IMR-90 (cell line): ENCODE measurements around the gene ADAMTSL4. TPM values are rescaled to one million over a fixed set of nuclear protein-coding genes. Genes with fewer than 3 reads are reported as not detected.
"Not testable (repeated sequence)": the region's sequence is repeated elsewhere in the genome, so short reads cannot be mapped to it uniquely, and the experiment has no call there.

Experiments
- ATAC-seq: fragments of 200-7000 bp; cut with Tn5 transposase; 2 replicates; pipeline ENCODE4 v1.9.1; 2020; ENCODE audit warnings: low read depth, mild to moderate bottlenecking, moderate library complexity
- BruUV-seq: library from RNA; stranded (reverse); fragments of 400-500 nt; replicated peaks from 2 replicates; lab custom pipeline; 2021; lab: Mats Ljungman, UMichigan
- CTCF ChIA-PET: fragments of 300-600 bp; formaldehyde crosslinking; extraction: SDS; loops from one replicate; lab custom pipeline; 2021; ENCODE audit warnings: antibody characterized with exemption; lab: Yijun Ruan, JAX
- POLR2A ChIA-PET: fragments of 300-600 bp; sonication (Branson Sonifier 250); formaldehyde crosslinking; loops from one replicate; lab custom pipeline; 2022; ENCODE audit warnings: antibody characterized with exemption; ENCODE audit not compliant: unreplicated experiment; lab: Charles Lee
- DNase-seq: peaks from one replicate; pipeline ENCODE4 v3.0.0; 2013
- H2AFZ ChIP-seq: replicated peaks from 2 replicates; pipeline ENCODE3; 2013; ENCODE audit warnings: low read length, mild to moderate bottlenecking; ENCODE audit not compliant: poor library complexity
- H2AK5ac ChIP-seq: 2 replicates; pipeline ENCODE4 v1.6.1; 2013; ENCODE audit warnings: low read depth, low read length, inconsistent platforms
- H2AK9ac ChIP-seq: replicated peaks from 2 replicates; pipeline ENCODE3; 2013; ENCODE audit warnings: mild to moderate bottlenecking, low read depth, low read length, moderate library complexity; ENCODE audit not compliant: poor library complexity
- H2BK120ac ChIP-seq: 2 replicates; pipeline ENCODE4 v1.6.1; 2013; ENCODE audit warnings: low read depth, low read length, inconsistent platforms
- H2BK15ac ChIP-seq: 3 replicates; pipeline ENCODE4 v1.6.1; 2013; ENCODE audit warnings: low read depth, low read length, inconsistent platforms
- H2BK20ac ChIP-seq: 2 replicates; pipeline ENCODE4 v1.6.1; 2013; ENCODE audit warnings: low read depth, mild to moderate bottlenecking, inconsistent platforms, low read length, moderate library complexity
- H2BK5ac ChIP-seq: 2 replicates; pipeline ENCODE4 v1.6.1; 2013; ENCODE audit warnings: mild to moderate bottlenecking, low read depth, low read length, inconsistent platforms; ENCODE audit not compliant: poor library complexity, severe bottlenecking
- H3K14ac ChIP-seq: replicated peaks from 2 replicates; pipeline ENCODE4 v1.6.1; 2013; ENCODE audit warnings: low read depth, low read length, inconsistent platforms
- H3K18ac ChIP-seq: 2 replicates; pipeline ENCODE4 v1.6.1; 2013; ENCODE audit warnings: low read depth, low read length, control low read depth
- H3K23ac ChIP-seq: 2 replicates; pipeline ENCODE4 v1.6.1; 2013; ENCODE audit warnings: low read depth, low read length, inconsistent platforms
- H3K27ac ChIP-seq: 2 replicates; pipeline ENCODE4 v1.5.1; 2013; ENCODE audit warnings: mild to moderate bottlenecking, control low read depth, low read length; ENCODE audit not compliant: insufficient read depth
- H3K27me3 ChIP-seq: 2 replicates; pipeline ENCODE4 v1.6.1; 2013; ENCODE audit warnings: low read length; ENCODE audit not compliant: control insufficient read depth, insufficient read depth
- H3K36me3 ChIP-seq: 2 replicates; pipeline ENCODE4 v1.6.1; 2013; ENCODE audit warnings: low read length, mixed read lengths; ENCODE audit not compliant: control insufficient read depth, insufficient read depth
- H3K4ac ChIP-seq: 2 replicates; pipeline ENCODE4 v1.6.1; 2013; ENCODE audit warnings: low read depth, low read length, inconsistent platforms
- H3K4me1 ChIP-seq: 2 replicates; pipeline ENCODE4 v1.6.1; 2013; ENCODE audit warnings: low read length, mixed read lengths; ENCODE audit not compliant: control insufficient read depth, insufficient read depth
- H3K4me2 ChIP-seq: 2 replicates; pipeline ENCODE4 v1.6.1; 2013; ENCODE audit warnings: low read depth, mild to moderate bottlenecking, control low read depth, low read length, moderate library complexity
- H3K4me3 ChIP-seq: 2 replicates; pipeline ENCODE4 v1.5.1; 2013; ENCODE audit warnings: low read depth, mild to moderate bottlenecking, control low read depth, low read length, moderate library complexity; ENCODE audit not compliant: insufficient read depth
- H3K56ac ChIP-seq: 2 replicates; pipeline ENCODE4 v1.6.1; 2013; ENCODE audit warnings: low read length, inconsistent platforms; ENCODE audit not compliant: insufficient read depth; ENCODE audit errors: extremely low read depth
- H3K79me1 ChIP-seq, 2 experiments: 2 replicates each; pipeline ENCODE4 v1.6.1; 2013; ENCODE audit warnings: low read length in 2 of 2, inconsistent platforms in 1 of 2, low read depth in 1 of 2
- H3K9ac ChIP-seq: 2 replicates; pipeline ENCODE4 v1.6.1; 2013; ENCODE audit warnings: low read depth, low read length, control low read depth
- H3K9me1 ChIP-seq: 2 replicates; pipeline ENCODE4 v1.6.1; 2013; ENCODE audit warnings: low read length, inconsistent platforms; ENCODE audit not compliant: insufficient read depth
- H3K9me3 ChIP-seq: 2 replicates; pipeline ENCODE4 v1.6.1; 2013; ENCODE audit warnings: low read length; ENCODE audit not compliant: control insufficient read depth, insufficient read depth
- H4K20me1 ChIP-seq: 2 replicates; pipeline ENCODE4 v1.6.1; 2013; ENCODE audit warnings: low read length, inconsistent platforms; ENCODE audit not compliant: insufficient read depth
- H4K5ac ChIP-seq: 2 replicates; pipeline ENCODE4 v1.6.1; 2013; ENCODE audit warnings: mild to moderate bottlenecking, low read depth, low read length, control low read depth
- H4K8ac ChIP-seq, 2 experiments: 2 replicates each; pipeline ENCODE4 v1.6.1; 2013; ENCODE audit warnings: low read depth in 2 of 2, low read length in 2 of 2, control low read depth in 1 of 2, inconsistent platforms in 1 of 2
- H4K91ac ChIP-seq: 2 replicates; pipeline ENCODE4 v1.6.1; 2013; ENCODE audit warnings: low read depth, low read length, inconsistent platforms; ENCODE audit not compliant: insufficient read depth
- BHLHE40 ChIP-seq: fragments of 150-350 bp; IDR thresholded peaks from 2 replicates; pipeline ENCODE4 v1.6.1; 2016; ENCODE audit warnings: mild to moderate bottlenecking, low read depth, low read length
- CEBPB ChIP-seq: IDR thresholded peaks from 2 replicates; pipeline ENCODE4 v1.6.1; 2012; ENCODE audit warnings: low read depth, low read length, improper control_type of control experiment
- CHD1 ChIP-seq: IDR thresholded peaks from 2 replicates; pipeline ENCODE4 v1.6.1; 2012; ENCODE audit warnings: low read depth, low read length, improper control_type of control experiment
- MXI1 ChIP-seq: IDR thresholded peaks from 2 replicates; pipeline ENCODE4 v1.6.1; 2012; ENCODE audit warnings: low read depth, mild to moderate bottlenecking, low read length, moderate library complexity, borderline replicate concordance
- POLR2A ChIP-seq: IDR thresholded peaks from 2 replicates; pipeline ENCODE4 v1.6.1; 2012; ENCODE audit warnings: mild to moderate bottlenecking, low read depth, low read length
- WGBS, 2 experiments: methylation state at CpG; one replicate each; pipeline versions ENCODE4 v1.1.5 to v1.1.7; 2013; ENCODE audit warnings: missing lambda C conversion rate in 2 of 2; ENCODE audit not compliant: insufficient read length in 1 of 2; ENCODE audit errors: extremely low coverage in 2 of 2; 5-methylcytosine and 5-hydroxymethylcytosine counted together
- dilution Hi-C: fragments of 300-500 bp; cut with HindIII; formaldehyde crosslinking; loops from one replicate; pipeline ENCODE4 v1.14.3; 2018; ENCODE audit warnings: low sequenced_read_pairs; ENCODE audit not compliant: unreplicated experiment
- in situ Hi-C: fragments of 300-500 bp; cut with MboI; formaldehyde crosslinking; loops from 3 replicates; pipeline ENCODE4 v1.14.3; 2019; ENCODE audit warnings: low sequenced_read_pairs, inconsistent platforms, mixed read lengths
- intact Hi-C: fragments of 100-400 bp; cut with micrococcal nuclease; formaldehyde crosslinking; loops from 2 replicates; pipeline ENCODE4 v1.10.0; 2022
- polyA plus RNA-seq, 3 experiments: library from polyadenylated mRNA; depleted of rRNA; stranded (reverse); fragments of >200 nt; gene quantifications; 2 replicates each; pipeline ENCODE4 v1.2.3, GENCODE V29; 2012; ENCODE audit warnings: low replicate concordance in 1 of 3
- total RNA-seq: library from RNA; depleted of rRNA; stranded (reverse); fragments of >200 nt; gene quantifications from 2 replicates; pipeline ENCODE4 v1.2.3, GENCODE V29; 2012

The ADAMTSL4 gene
- total and polyA plus RNA-seq, 2 of the 4 experiments (the other 2 are of a cell fraction), result 0.54 to 12.2 TPM

DNA sequence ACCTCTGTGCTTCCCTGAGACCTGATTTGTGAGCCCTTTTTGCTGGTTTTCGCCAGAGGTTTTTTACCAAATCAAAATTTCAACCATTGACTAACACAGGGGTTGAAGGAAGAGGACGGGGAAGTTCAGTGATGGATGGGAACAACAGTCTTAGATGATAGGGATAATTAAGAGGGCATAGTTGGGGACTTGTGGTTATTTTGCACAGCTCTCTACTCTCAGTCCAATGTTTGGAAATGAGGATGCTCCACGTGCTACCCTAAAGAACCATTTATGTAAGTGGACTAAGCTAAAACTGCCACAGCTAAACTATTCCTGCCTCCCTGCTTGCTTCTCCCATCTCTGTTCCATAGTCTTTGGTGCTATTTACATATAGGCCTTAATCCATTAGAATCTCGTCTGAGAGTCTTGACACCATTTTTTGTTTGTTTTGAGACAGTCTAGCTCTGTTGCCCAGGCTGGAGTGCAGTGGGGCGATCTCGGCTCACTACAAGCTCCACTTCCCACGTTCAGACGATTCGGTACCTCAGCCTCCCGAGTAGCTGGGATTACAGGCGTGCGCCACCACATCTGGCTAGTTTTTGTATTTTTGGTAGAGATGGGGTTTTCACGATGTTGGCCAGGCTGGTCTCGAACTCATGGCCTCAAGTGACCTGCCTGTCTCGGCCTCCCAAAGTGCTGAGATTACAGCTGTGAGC lies 30.9 kb downstream of the ADAMTSL4 start:
- peak overlapping the region; percentile 97 for H3K14ac ChIP-seq
- no peak for DNase-seq
- peak overlapping the region; percentile 56 for H3K4me3 ChIP-seq
- peak overlapping the region; percentile 95 for H3K27ac ChIP-seq
- H2BK120ac ChIP-seq, result peak overlapping the region; percentile 88
- BruUV-seq, result TSS peak; percentile 90
- peaks cover 3% of the 10 kb centered on the region; the same call in 1 of the 2 replicates for H3K9me1 ChIP-seq
- in situ Hi-C loops (loop anchor here (5.0 kb wide), 1 partner anchor 32 kb away; no protein-coding TSS in a partner anchor), intact Hi-C loops (loop anchor here (2.0 kb wide), 2 partner anchors 31 to 233 kb away; no protein-coding TSS in a partner anchor), dilution Hi-C loops (no loop called here)
- H4K8ac ChIP-seq, result peak overlapping the region; percentile 72 to 99
- peak overlapping the region; percentile 61 for H2BK15ac ChIP-seq
- no peaks in the 10 kb centered on the region for H3K27me3 ChIP-seq
- H2BK20ac ChIP-seq, result peak overlapping the region; percentile 47; the same call in 1 of the 2 replicates
- peak overlapping the region; percentile 93 for H3K9ac ChIP-seq
- H4K91ac ChIP-seq, result peak overlapping the region; percentile 95
- peaks cover 5% of the 10 kb centered on the region for H3K4me1 ChIP-seq
- no peak; the same call in 1 of the 2 replicates for ATAC-seq
- H3K4me2 ChIP-seq, result peak overlapping the region; percentile 94
- peaks cover 43% of the 10 kb centered on the region for H4K20me1 ChIP-seq
- peak overlapping the region; percentile 94 for H3K4ac ChIP-seq
- peak overlapping the region; percentile 92 for H4K5ac ChIP-seq
- CTCF ChIA-PET, result interaction anchor here (1.0 to 3.4 kb wide), 5 partner anchors 16 to 40 kb away, joined by 3 to 8 read pairs (median 5); no protein-coding TSS in a partner anchor
- 90% methylated on average over 11 of the region's 15 CpGs; no CpG with 5 or more reads in 1 of the 2 experiments for WGBS, 2 experiments
- peak overlapping the region; percentile 90 for H3K23ac ChIP-seq
- peak overlapping the region; percentile 93 for H3K18ac ChIP-seq
- H2AFZ ChIP-seq, result peak overlapping the region; percentile 89
- peak overlapping the region; percentile 93 for H2BK5ac ChIP-seq
- peak overlapping the region; percentile 45 for H2AK5ac ChIP-seq
- peak overlapping the region; percentile 1 for H2AK9ac ChIP-seq
- POLR2A ChIA-PET, result interaction anchor here (0.6 to 1.6 kb wide), 12 partner anchors 9 to 328 kb away, joined by 3 to 24 read pairs (median 4); partner anchors contain the start of gene ENSA
- TF ChIP-seq CEBPB (no peak), CHD1 (no peak), BHLHE40 (no peak), POLR2A (no peak), MXI1 (no peak)
- no peaks in the 10 kb centered on the region for H3K9me3 ChIP-seq
- peaks cover 28% of the 10 kb centered on the region for H3K36me3 ChIP-seq
- H3K79me1 ChIP-seq, result peaks cover 11 to 16% of the 10 kb centered on the region in 2 experiments; a peak in 3 of 4 replicates
- H3K56ac ChIP-seq, result peak overlapping the region; percentile 99

- DNase-seq, H2BK120ac ChIP-seq, intact Hi-C loops, H3K27ac ChIP-seq, H3K56ac ChIP-seq, H3K9me1 ChIP-seq, H2BK20ac ChIP-seq, H3K4me2 ChIP-seq, H4K5ac ChIP-seq, H2AFZ ChIP-seq, H3K18ac ChIP-seq, H4K8ac ChIP-seq, in situ Hi-C loops, ATAC-seq, H2BK5ac ChIP-seq, H3K9ac ChIP-seq, H3K4me3 ChIP-seq, H3K4me1 ChIP-seq, H2AK9ac ChIP-seq, H3K9me3 ChIP-seq, BruUV-seq, H2BK15ac ChIP-seq, H3K14ac ChIP-seq, H3K23ac ChIP-seq, H2AK5ac ChIP-seq, POLR2A ChIA-PET, H3K27me3 ChIP-seq, H3K4ac ChIP-seq, H4K91ac ChIP-seq, dilution Hi-C loops: not testable (repeated sequence)
- CTCF ChIA-PET, result interaction anchor here (1.0 to 1.4 kb wide), 2 partner anchors 24 to 39 kb away, joined by 3 to 5 read pairs; no protein-coding TSS in a partner anchor
- peaks cover 35% of the 10 kb centered on the region for H4K20me1 ChIP-seq
- peaks cover 22% of the 10 kb centered on the region for H3K36me3 ChIP-seq
- no CpG with 5 or more reads among the region's 3 CpGs for WGBS, 2 experiments
- peaks cover 11 to 16% of the 10 kb centered on the region in 2 experiments; a peak in 3 of 4 replicates for H3K79me1 ChIP-seq
Observed at GRCh38 chr1:150580966-150581365, 31.8 kb downstream of the ADAMTSL4 start.
